ENCODE data around the gene GIMAP7. TPM values are rescaled to one million over a fixed set of nuclear protein-coding genes. Genes with fewer than 3 reads are reported as not detected.
"Not testable (repeated sequence)": the region's sequence is repeated elsewhere in the genome, so short reads cannot be mapped to it uniquely, and the experiment has no call there.

The GIMAP7 gene
- total RNA-seq, 4 donors from 2014 or later = 4.8 to 16.5 (median 8.5) TPM

DNA sequence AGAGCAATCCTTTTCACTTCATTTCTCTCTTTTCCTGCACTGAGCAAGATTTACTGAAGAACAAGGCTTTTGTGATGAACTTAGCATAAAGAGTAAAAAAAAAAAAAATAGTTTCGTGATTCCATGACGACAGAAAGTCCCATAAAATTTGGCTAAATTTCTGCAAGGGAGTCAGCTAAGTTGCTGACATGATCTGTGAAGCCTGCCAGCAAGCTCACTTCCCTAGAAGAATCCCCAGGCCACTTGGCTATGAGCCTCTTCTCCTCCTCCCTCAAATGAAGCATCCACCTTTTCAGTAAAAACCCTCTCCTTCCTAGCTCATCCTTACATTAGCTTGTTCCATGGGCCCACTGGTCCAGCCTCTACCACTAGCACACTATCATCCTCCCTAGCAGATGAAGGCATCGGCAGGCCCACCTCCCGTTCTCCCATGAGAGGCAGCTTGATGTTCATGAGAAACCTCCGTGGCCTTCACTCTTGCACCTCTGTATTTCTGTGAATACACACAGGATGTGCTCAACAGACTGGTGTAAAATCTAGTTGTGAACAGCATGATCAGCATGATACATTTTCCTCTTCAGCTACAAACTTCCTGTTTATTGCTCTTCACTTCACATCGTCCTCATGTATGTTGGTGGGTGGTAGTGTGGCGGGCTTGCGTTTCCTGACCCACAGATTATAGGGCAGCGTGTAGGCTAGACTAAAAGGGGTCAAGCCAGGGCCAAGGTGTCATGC lies 33.3 kb upstream of the GIMAP7 start:
- TF ChIP-seq, protein P1, sequence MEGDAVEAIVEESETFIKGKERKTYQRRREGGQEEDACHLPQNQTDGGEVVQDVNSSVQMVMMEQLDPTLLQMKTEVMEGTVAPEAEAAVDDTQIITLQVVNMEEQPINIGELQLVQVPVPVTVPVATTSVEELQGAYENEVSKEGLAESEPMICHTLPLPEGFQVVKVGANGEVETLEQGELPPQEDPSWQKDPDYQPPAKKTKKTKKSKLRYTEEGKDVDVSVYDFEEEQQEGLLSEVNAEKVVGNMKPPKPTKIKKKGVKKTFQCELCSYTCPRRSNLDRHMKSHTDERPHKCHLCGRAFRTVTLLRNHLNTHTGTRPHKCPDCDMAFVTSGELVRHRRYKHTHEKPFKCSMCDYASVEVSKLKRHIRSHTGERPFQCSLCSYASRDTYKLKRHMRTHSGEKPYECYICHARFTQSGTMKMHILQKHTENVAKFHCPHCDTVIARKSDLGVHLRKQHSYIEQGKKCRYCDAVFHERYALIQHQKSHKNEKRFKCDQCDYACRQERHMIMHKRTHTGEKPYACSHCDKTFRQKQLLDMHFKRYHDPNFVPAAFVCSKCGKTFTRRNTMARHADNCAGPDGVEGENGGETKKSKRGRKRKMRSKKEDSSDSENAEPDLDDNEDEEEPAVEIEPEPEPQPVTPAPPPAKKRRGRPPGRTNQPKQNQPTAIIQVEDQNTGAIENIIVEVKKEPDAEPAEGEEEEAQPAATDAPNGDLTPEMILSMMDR (IDR thresholded peaks at IDR 0.05) = no peak
- TF ChIP-seq POLR2A (IDR thresholded peaks at IDR 0.05) = peak in 1 of 2 donors; percentile 9
- Histone ChIP-seq H3K4me3 (no peak overlapping the region), H3K9me3 (no peaks in the 10 kb centered on the region), H3K27ac (peak overlapping the region; percentile 55 to 82 (median 65)), H3K27me3 (no peaks in the 10 kb centered on the region), H3K4me1 (peaks cover 0 to 9% (median 0%) of the 10 kb centered on the region in 4 donors), H3K36me3 (no peaks in the 10 kb centered on the region)
- DNase-seq = peak in 2 of 3 donors; percentile 38 to 68

- H3K9me3 ChIP-seq = no peaks in the 10 kb centered on the region
- no peaks in the 10 kb centered on the region for H3K27me3 ChIP-seq
- no peak for DNase-seq
- H3K4me1 ChIP-seq = peaks cover 0 to 9% (median 0%) of the 10 kb centered on the region in 4 donors
- TF ChIP-seq, protein P1 (IDR thresholded peaks at IDR 0.05) = no peak
- TF ChIP-seq POLR2A (IDR thresholded peaks at IDR 0.05) = no peak
- H3K27ac ChIP-seq = peak overlapping the region; percentile 55 to 82 (median 65)
- no peaks in the 10 kb centered on the region for H3K36me3 ChIP-seq
- H3K4me3 ChIP-seq = no peak overlapping the region
These were observed 32.8 kb upstream of the GIMAP7 start for GRCh38 chr7:150481922-150482321.

GRCh38 chr7:150483514-150483913 lies 31.2 kb upstream of the GIMAP7 start:
- not testable (repeated sequence) for H3K4me1 ChIP-seq, DNase-seq, H3K9me3 ChIP-seq, H3K4me3 ChIP-seq, H3K36me3 ChIP-seq, H3K27me3 ChIP-seq
- H3K27ac ChIP-seq = peak overlapping the region; percentile 2 to 62 (median 55)

- H3K4me3 ChIP-seq, H3K9me3 ChIP-seq, H3K4me1 ChIP-seq, H3K36me3 ChIP-seq, H3K27me3 ChIP-seq, DNase-seq: not testable (repeated sequence)
- peak overlapping the region in 3 of 4 donors; percentile 2 to 62 (median 49) for H3K27ac ChIP-seq
These were observed 30.6 kb upstream of the GIMAP7 start for GRCh38 chr7:150484071-150484470.

GRCh38 chr7:150487625-150488024 lies 27.0 kb upstream of the GIMAP7 start:
- TF ChIP-seq, protein P1 (IDR thresholded peaks at IDR 0.05) = no peak
- TF ChIP-seq POLR2A (IDR thresholded peaks at IDR 0.05) = no peak
- H3K27me3 ChIP-seq = no peaks in the 10 kb centered on the region
- H3K36me3 ChIP-seq = no peaks in the 10 kb centered on the region
- H3K4me1 ChIP-seq = no peaks in the 10 kb centered on the region
- no peak overlapping the region for H3K27ac ChIP-seq
- H3K4me3 ChIP-seq = no peak overlapping the region
- H3K9me3 ChIP-seq = no peaks in the 10 kb centered on the region
- no peak for DNase-seq

DNA sequence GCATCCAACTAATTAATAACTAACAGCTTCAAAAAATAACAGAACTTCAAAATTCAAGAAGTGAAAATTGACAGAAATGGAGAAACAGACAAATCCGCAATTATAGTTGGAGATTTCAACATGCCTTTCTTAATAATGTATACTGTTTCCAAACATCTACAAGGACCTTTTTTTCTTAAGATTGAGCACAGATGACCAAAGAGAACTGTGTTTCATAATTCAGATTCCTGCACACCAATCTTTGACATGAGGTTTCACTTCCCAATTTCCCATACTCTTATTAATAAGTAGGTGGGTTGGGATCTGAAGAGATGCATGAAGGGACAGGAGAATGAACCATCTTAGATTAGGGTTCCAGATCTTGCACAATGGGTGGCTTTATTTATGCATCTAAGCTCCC lies 24.9 kb upstream of the GIMAP7 start:
- TF ChIP-seq, protein P1 (IDR thresholded peaks at IDR 0.05) = no peak
- TF ChIP-seq POLR2A (IDR thresholded peaks at IDR 0.05) = no peak
- Histone ChIP-seq H3K9me3 (no peaks in the 10 kb centered on the region), H3K36me3 (no peaks in the 10 kb centered on the region)

GRCh38 chr7:150493442-150493841 lies 21.2 kb upstream of the GIMAP7 start:
- not testable (repeated sequence) for H3K4me3 ChIP-seq, H3K9me3 ChIP-seq, DNase-seq, H3K4me1 ChIP-seq, H3K36me3 ChIP-seq, H3K27me3 ChIP-seq, H3K27ac ChIP-seq

More for the DNA sequence above, 24.9 kb upstream of the GIMAP7 start:
- Histone ChIP-seq H3K27ac (no peak overlapping the region), H3K4me1 (no peaks in the 10 kb centered on the region), H3K4me3 (no peak overlapping the region), H3K27me3 (no peaks in the 10 kb centered on the region)
- no peak for DNase-seq
